HCT116 (cell line): ENCODE measurements around the gene HK3. TPM values are rescaled to one million over a fixed set of nuclear protein-coding genes. Genes with fewer than 3 reads are reported as not detected.

ENCODE experiments used
- ATAC-seq: fragments of 200-7000 bp; cut with Tn5 transposase; 2 replicates; pipeline ENCODE4 v1.9.1; 2020; ENCODE audit warnings: mild to moderate bottlenecking, moderate library complexity
- BruUV-seq: library from RNA; stranded (reverse); fragments of 400-500 nt; replicated peaks from 2 replicates; lab custom pipeline; 2021; lab: Mats Ljungman, UMichigan
- CTCF ChIA-PET: fragments of 300-600 bp; sonication (Branson Sonifier 250); formaldehyde crosslinking; loops from one replicate; lab custom pipeline; 2021; ENCODE audit warnings: antibody characterized with exemption; lab: Charles Lee
- POLR2A ChIA-PET: fragments of 300-600, 350-600 bp; sonication (Branson Sonifier 250); formaldehyde crosslinking; loops from one replicate; lab custom pipeline; 2021; ENCODE audit warnings: antibody characterized with exemption; lab: Charles Lee
- RAD21 ChIA-PET, 2 experiments: fragments of 300-600 bp; sonication (Branson Sonifier 250); formaldehyde crosslinking; loops; one replicate each; lab custom pipeline; 2023; ENCODE audit warnings: low total read pairs in 2 of 2; ENCODE audit not compliant: uncharacterized antibody in 2 of 2, unreplicated experiment in 2 of 2, low non-redundant PET in 1 of 2; lab: Charles Lee
- DNase-seq: peaks from one replicate; pipeline ENCODE4 v3.0.0-alpha.2; 2010; ENCODE audit warnings: low read depth, low spot score
- H2AFZ ChIP-seq: fragments of 200-600 bp; shearing (Covaris generic), sonication (generic); 2 replicates; pipeline ENCODE4 v1.6.1; 2017; ENCODE audit warnings: low read depth, mixed run types, mixed read lengths, antibody characterized with exemption, low read length; ENCODE audit not compliant: poor library complexity, severe bottlenecking
- H3K27ac ChIP-seq: 2 replicates; pipeline ENCODE4 v1.5.1; 2012; ENCODE audit warnings: low read depth, low read length
- H3K27me3 ChIP-seq: fragments of 200-600 bp; sonication (generic); 2 replicates; pipeline ENCODE4 v1.6.1; 2016; ENCODE audit warnings: mixed run types, low read length, mixed read lengths; ENCODE audit not compliant: insufficient read depth
- H3K36me3 ChIP-seq, 2 experiments: fragments of 200-500 bp in 1 of 2; fragments of 200-600 bp in 1 of 2; sonication (Bioruptor generic) in 1 of 2; sonication (generic) in 1 of 2; 2 replicates each; pipeline versions ENCODE4 v1.5.1 to v1.6.1; 2014 to 2016; ENCODE audit warnings: low read length in 2 of 2, inconsistent platforms in 1 of 2, mixed read lengths in 1 of 2, mixed run types in 1 of 2; ENCODE audit not compliant: insufficient read depth in 2 of 2, control insufficient read depth in 1 of 2
- H3K4me1 ChIP-seq, 2 experiments: fragments of 200-600 bp in 1 of 2; sonication (generic) in 1 of 2; 2 replicates each; pipeline versions ENCODE4 v1.5.1 to v1.6.1; 2012 to 2017; ENCODE audit warnings: low read length in 2 of 2, inconsistent platforms in 1 of 2, mild to moderate bottlenecking in 1 of 2, mixed read lengths in 1 of 2, mixed run types in 1 of 2, moderate library complexity in 1 of 2; ENCODE audit not compliant: insufficient read depth in 2 of 2, control insufficient read depth in 1 of 2
- H3K4me2 ChIP-seq: fragments of 200-600 bp; sonication (generic); 2 replicates; pipeline ENCODE4 v1.6.1; 2017; ENCODE audit warnings: mixed run types, low read length, mixed read lengths
- H3K4me3 ChIP-seq, 2 experiments: fragments of 200-600 bp in 1 of 2; sonication (generic) in 1 of 2; replicated peaks in 1 of 2; 2 replicates each; pipeline ENCODE4 v1.5.1; 2011 to 2016; ENCODE audit warnings: low read length in 2 of 2, control low read depth in 1 of 2, low read depth in 1 of 2, mild to moderate bottlenecking in 1 of 2, mixed read lengths in 1 of 2, mixed run types in 1 of 2
- H3K79me2 ChIP-seq: fragments of 200-600 bp; sonication (generic); 2 replicates; pipeline ENCODE4 v1.6.1; 2017; ENCODE audit warnings: mild to moderate bottlenecking, mixed run types, low read length, moderate library complexity, mixed read lengths; ENCODE audit not compliant: insufficient read depth
- H3K9ac ChIP-seq: fragments of 200-600 bp; sonication (generic); 2 replicates; pipeline ENCODE4 v1.6.1; 2016; ENCODE audit warnings: low read length, mixed read lengths
- H3K9me2 ChIP-seq: fragments of 200-600 bp; sonication (generic), shearing (Covaris generic); 2 replicates; pipeline ENCODE4 v1.6.1; 2017; ENCODE audit warnings: mixed run types, mild to moderate bottlenecking, moderate library complexity; ENCODE audit not compliant: insufficient read depth
- H3K9me3 ChIP-seq, 2 experiments: fragments of 200-500 bp in 1 of 2; fragments of 200-600 bp in 1 of 2; sonication (Bioruptor generic) in 1 of 2; sonication (generic) in 1 of 2; 2 replicates each; pipeline ENCODE4 v1.6.1; 2014 to 2017; ENCODE audit warnings: low read length in 2 of 2, mixed read lengths in 2 of 2, inconsistent platforms in 1 of 2, low read depth in 1 of 2, mild to moderate bottlenecking in 1 of 2, mixed run types in 1 of 2, moderate library complexity in 1 of 2; ENCODE audit not compliant: control insufficient read depth in 1 of 2, insufficient read depth in 1 of 2
- H4K20me1 ChIP-seq: fragments of 200-600 bp; sonication (generic), shearing (Covaris generic); 2 replicates; pipeline ENCODE4 v1.6.1; 2017; ENCODE audit warnings: mixed run types, mild to moderate bottlenecking, moderate library complexity; ENCODE audit not compliant: insufficient read depth
- ATF3 ChIP-seq: IDR thresholded peaks from 2 replicates; pipeline ENCODE4 v1.6.1; 2012
- CTCF ChIP-seq, 3 experiments: fragments of 200-600 bp in 1 of 3; sonication (generic) in 1 of 3; IDR thresholded peaks in 2 of 3; conservative IDR thresholded peaks in 1 of 3; 2 replicates each; pipeline ENCODE4 v1.5.1; 2012 to 2017; ENCODE audit warnings: low read depth in 2 of 3, low read length in 2 of 3, antibody characterized with exemption in 1 of 3, borderline replicate concordance in 1 of 3, control low read depth in 1 of 3, mild to moderate bottlenecking in 1 of 3, mixed read lengths in 1 of 3, mixed run types in 1 of 3, moderate library complexity in 1 of 3; ENCODE audit not compliant: insufficient read depth in 1 of 3
- EGR1 ChIP-seq: IDR thresholded peaks from 2 replicates; pipeline ENCODE4 v1.6.1; 2012; ENCODE audit warnings: low read depth
- ELF1 ChIP-seq: IDR thresholded peaks from 2 replicates; pipeline ENCODE4 v1.6.1; 2012; ENCODE audit warnings: low read depth, borderline replicate concordance
- EZH2phosphoT487 ChIP-seq: fragments of 200-600 bp; IDR thresholded peaks from 2 replicates; pipeline ENCODE4 v1.6.1; 2018; ENCODE audit warnings: antibody characterized with exemption, borderline replicate concordance
- JUND ChIP-seq: IDR thresholded peaks from 2 replicates; pipeline ENCODE4 v1.6.1; 2012
- MAX ChIP-seq: IDR thresholded peaks from 2 replicates; pipeline ENCODE4 v1.6.1; 2012
- POLR2A ChIP-seq: IDR thresholded peaks from 2 replicates; pipeline ENCODE4 v1.7.0; 2011; ENCODE audit warnings: borderline replicate concordance; ENCODE audit not compliant: insufficient read depth, insufficient read length; ENCODE audit errors: extremely low read depth
- POLR2AphosphoS5 ChIP-seq: IDR thresholded peaks from 2 replicates; pipeline ENCODE4 v1.6.1; 2011; ENCODE audit warnings: mild to moderate bottlenecking, low read depth, low read length, moderate library complexity
- SRF ChIP-seq: IDR thresholded peaks from 2 replicates; pipeline ENCODE4 v1.6.1; 2012; ENCODE audit warnings: low read depth
- TCF7L2 ChIP-seq: IDR thresholded peaks from 2 replicates; pipeline ENCODE4 v1.7.0; 2011; ENCODE audit warnings: borderline replicate concordance, inconsistent platforms; ENCODE audit not compliant: insufficient read depth, insufficient read length; ENCODE audit errors: extremely low read depth
- ZFX ChIP-seq: fragments of 450-650 bp; IDR thresholded peaks from 2 replicates; pipeline ENCODE4 v1.6.1; 2017
- ZNF274 ChIP-seq: fragments of 200-500 bp; sonication (Bioruptor generic); IDR thresholded peaks from 2 replicates; pipeline ENCODE4 v1.6.1; 2014; ENCODE audit warnings: mild to moderate bottlenecking, low read depth, low read length, inconsistent platforms
- intact Hi-C: fragments of 100-400 bp; cut with micrococcal nuclease; formaldehyde crosslinking; loops from 2 replicates; pipeline ENCODE4 v1.10.0; 2022
- total RNA-seq: library from RNA; stranded (reverse); gene quantifications from one replicate; pipeline ENCODE4 v1.2.1, GENCODE V29; 2021; ENCODE audit not compliant: unreplicated experiment

Gene HK3
- total RNA-seq, 1 experiment from 2014 or later: 0.30 TPM

GRCh38 chr5:176845392-176845713 is 53.8 kb downstream of the HK3 start:
- Histone ChIP-seq H3K9me2 (no peaks in the 10 kb centered on the region), H3K4me1 (no peaks in the 10 kb centered on the region), H2AFZ (no peak overlapping the region), H3K36me3 (no peaks in the 10 kb centered on the region), H3K9ac (no peak overlapping the region), H3K27me3 (no peaks in the 10 kb centered on the region), H4K20me1 (no peaks in the 10 kb centered on the region), H3K9me3 (no peaks in the 10 kb centered on the region), H3K79me2 (no peaks in the 10 kb centered on the region), H3K4me2 (no peak overlapping the region), H3K27ac (no peak overlapping the region), H3K4me3 (no peak overlapping the region)
- no TSS peak for BruUV-seq
- ATAC-seq (no peak), DNase-seq (no peak)
- ChIA-PET RAD21 (no interaction called here), CTCF (no interaction called here), POLR2A (no interaction called here)
- no peak for TF ChIP-seq CTCF (IDR thresholded peaks at IDR 0.05 in 2 of 3, conservative IDR thresholded peaks at IDR 0.05 in 1 of 3; ENCODE audit: borderline replicate concordance in 1 of 3, insufficient read depth in 1 of 3, low read depth in 2 of 3, low read length in 2 of 3)
- no peak for TF ChIP-seq EZH2phosphoT487
- no peak for TF ChIP-seq ZNF274
- no peak for TF ChIP-seq ATF3
- intact Hi-C loops: no loop called here

- TF ChIP-seq EGR1 (no peak), ZNF274 (no peak), MAX (no peak), JUND (no peak), POLR2AphosphoS5 (no peak), ZFX (no peak), ELF1 (no peak), TCF7L2 (no peak), SRF (no peak), POLR2A (no peak)
- ChIA-PET CTCF (no interaction called here), POLR2A (no interaction called here), RAD21 (no interaction called here)
- BruUV-seq: no TSS peak
- H3K4me3 ChIP-seq: no peak overlapping the region
- no peaks in the 10 kb centered on the region for H3K9me3 ChIP-seq
- no peaks in the 10 kb centered on the region for H3K79me2 ChIP-seq
- no peak overlapping the region for H2AFZ ChIP-seq
- no peaks in the 10 kb centered on the region for H3K27me3 ChIP-seq
- H4K20me1 ChIP-seq: no peaks in the 10 kb centered on the region
- no peak overlapping the region for H3K27ac ChIP-seq
- DNase-seq (no peak), ATAC-seq (no peak)
- H3K4me1 ChIP-seq: no peaks in the 10 kb centered on the region
- no peak overlapping the region for H3K9ac ChIP-seq
- H3K9me2 ChIP-seq: no peaks in the 10 kb centered on the region
- no peak overlapping the region for H3K4me2 ChIP-seq
- no peaks in the 10 kb centered on the region for H3K36me3 ChIP-seq
- intact Hi-C loops: no loop called here
Measured at GRCh38 chr5:176844706-176845391, 54.3 kb downstream of the HK3 start.
